Peyer's patch (tissue), 4 donors: ENCODE results near the gene MAN2A1.

ENCODE experiments used
- POLR2A ChIP-seq, 2 donors: fragments of 450-650 bp; IDR thresholded peaks; one replicate each; pipeline ENCODE4 v1.5.1; 2017; ENCODE audit warnings: antibody characterized with exemption in 2 of 2, mild to moderate bottlenecking in 2 of 2, moderate library complexity in 2 of 2
- TF ChIP-seq, protein P1 (sequence below), 6 experiments: fragments of 450-650 bp in 4 of 6; fragments of 200-600 bp in 2 of 6; sonication (generic) in 1 of 6; IDR thresholded peaks; one replicate each; pipeline ENCODE4 v1.5.1; 2017 to 2019; ENCODE audit warnings: antibody characterized with exemption in 6 of 6, mild to moderate bottlenecking in 3 of 6, moderate library complexity in 1 of 6

DNA sequence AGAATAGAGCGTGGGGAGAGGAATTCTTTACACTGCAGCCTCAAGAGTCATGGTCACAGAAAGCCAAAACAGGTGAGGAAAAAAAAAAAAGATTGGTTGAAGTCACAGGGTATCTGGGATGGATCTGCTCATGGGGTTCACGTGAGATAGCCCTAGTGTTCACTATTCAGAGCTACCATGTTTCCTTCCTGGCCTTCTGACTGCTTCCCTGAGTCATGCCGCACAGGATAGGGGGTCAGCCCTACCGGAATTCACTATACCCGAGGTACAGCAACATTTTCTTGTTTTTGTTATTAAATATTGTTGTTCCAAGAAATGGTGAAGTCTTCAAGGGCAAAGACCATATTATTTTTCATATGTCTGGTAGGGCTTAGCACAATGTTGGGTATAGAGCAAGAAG, 21.5 kb upstream of the MAN2A1 start:
- TF ChIP-seq, protein P1, sequence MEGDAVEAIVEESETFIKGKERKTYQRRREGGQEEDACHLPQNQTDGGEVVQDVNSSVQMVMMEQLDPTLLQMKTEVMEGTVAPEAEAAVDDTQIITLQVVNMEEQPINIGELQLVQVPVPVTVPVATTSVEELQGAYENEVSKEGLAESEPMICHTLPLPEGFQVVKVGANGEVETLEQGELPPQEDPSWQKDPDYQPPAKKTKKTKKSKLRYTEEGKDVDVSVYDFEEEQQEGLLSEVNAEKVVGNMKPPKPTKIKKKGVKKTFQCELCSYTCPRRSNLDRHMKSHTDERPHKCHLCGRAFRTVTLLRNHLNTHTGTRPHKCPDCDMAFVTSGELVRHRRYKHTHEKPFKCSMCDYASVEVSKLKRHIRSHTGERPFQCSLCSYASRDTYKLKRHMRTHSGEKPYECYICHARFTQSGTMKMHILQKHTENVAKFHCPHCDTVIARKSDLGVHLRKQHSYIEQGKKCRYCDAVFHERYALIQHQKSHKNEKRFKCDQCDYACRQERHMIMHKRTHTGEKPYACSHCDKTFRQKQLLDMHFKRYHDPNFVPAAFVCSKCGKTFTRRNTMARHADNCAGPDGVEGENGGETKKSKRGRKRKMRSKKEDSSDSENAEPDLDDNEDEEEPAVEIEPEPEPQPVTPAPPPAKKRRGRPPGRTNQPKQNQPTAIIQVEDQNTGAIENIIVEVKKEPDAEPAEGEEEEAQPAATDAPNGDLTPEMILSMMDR (IDR thresholded peaks at IDR 0.05), result no peak
- no peak for TF ChIP-seq POLR2A (IDR thresholded peaks at IDR 0.05)
